SK-N-SH treated with all-trans-retinoic acid at 6 μM for 48 hours (cell line): Measurements from ENCODE around the gene FREY1.

ENCODE experiments used
- BACH2 ChIP-seq: fragments of 250-450 bp; sonication (Bioruptor Pico); IDR thresholded peaks from 2 replicates; pipeline ENCODE4 v1.9.0; 2021; ENCODE audit warnings: mild to moderate bottlenecking, borderline replicate concordance
- RARB ChIP-seq: fragments of 250-450 bp; sonication (Bioruptor Pico); IDR thresholded peaks from 2 replicates; pipeline ENCODE4 v1.8.0; 2021; ENCODE audit warnings: mild to moderate bottlenecking, moderate library complexity
- ZFP3 ChIP-seq: fragments of 250-450 bp; sonication (Bioruptor Pico); IDR thresholded peaks from 2 replicates; pipeline ENCODE4 v1.5.0; 2020; ENCODE audit warnings: mild to moderate bottlenecking, moderate library complexity

DNA sequence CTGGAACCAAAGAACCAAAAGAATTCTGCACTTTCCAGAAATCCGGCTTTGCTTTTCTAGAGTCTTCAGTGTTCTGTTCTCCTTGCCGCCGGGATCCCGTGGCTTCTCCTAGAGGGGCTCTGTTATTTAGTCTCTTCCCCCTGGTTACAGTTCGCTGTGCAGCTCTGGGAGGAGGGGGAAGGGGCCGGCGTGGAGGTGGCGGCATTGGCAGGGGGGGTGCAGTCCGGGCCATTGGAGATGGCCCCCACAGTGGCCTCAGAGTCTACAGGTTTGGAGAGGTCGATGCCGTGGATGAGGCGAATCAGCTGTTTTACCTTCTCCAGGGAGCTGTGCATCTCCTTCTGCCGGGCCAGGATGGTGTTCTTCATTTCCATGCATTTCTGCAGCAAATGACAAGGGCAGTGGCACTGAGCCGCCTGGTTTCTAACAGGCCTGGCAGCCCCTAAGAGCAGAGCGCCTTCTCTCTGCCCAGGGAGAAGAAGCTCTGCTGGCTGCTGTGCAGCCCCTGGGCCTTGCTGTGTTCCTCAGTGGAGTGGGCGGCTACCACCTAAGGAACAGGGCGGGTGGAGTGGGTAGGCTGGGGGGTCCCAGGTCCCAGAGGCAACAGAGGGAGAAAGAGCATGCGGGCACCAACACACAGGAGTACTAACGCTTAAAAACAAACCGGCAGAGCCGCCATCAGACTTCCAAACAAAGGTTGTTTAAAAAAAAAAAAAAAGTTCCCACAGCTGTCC, 26.9 kb upstream of the FREY1 start:
- TF ChIP-seq ZFP3 (CRISPR knock-in tag) (no peak), BACH2 (CRISPR knock-in tag) (no peak), RARB (CRISPR knock-in tag) (no peak)
